ENCODE data around the gene GALNT13. TPM values are rescaled to one million over a fixed set of nuclear protein-coding genes. Genes with fewer than 3 reads are reported as not detected.
"Not testable (repeated sequence)": the region's sequence is repeated elsewhere in the genome, so short reads cannot be mapped to it uniquely, and the experiment has no call there.

The GALNT13 gene
- total and polyA plus RNA-seq, 2 donors: 0.96 to 19.5 TPM

GRCh38 chr2:154455166-154455565 is 583.4 kb downstream of the GALNT13 start:
- Histone ChIP-seq H3K4me1 (ENCODE audit: insufficient read depth) (no peaks in the 10 kb centered on the region), H3K27ac (ENCODE audit: low read depth) (no peak overlapping the region), H3K4me3 (ENCODE audit: low read depth, low read length) (no peak overlapping the region), H3K36me3 (ENCODE audit: insufficient read depth) (no peaks in the 10 kb centered on the region)
- no peak for DNase-seq (ENCODE audit: extremely low spot score)
- 96% methylated on average over 4 of the region's 4 CpGs for WGBS

DNA sequence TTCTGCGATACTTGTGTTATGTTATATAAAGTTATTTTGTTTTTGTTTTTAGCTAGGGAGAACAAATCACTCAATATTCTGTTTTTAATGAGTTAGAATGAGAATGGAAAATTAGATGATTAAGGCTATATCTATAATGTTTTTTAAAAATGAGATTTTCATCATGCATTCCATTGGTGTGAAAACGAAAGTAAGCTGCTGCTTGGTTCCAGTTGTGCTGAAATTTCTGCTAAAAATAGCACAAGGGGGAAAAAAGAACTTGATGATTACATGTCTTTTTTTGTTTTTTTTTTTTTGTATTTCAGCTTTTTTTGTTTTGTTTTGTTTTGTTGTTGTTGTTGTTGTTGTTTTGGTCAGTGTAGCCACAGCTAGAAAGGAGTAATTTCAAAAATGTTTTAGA is 584.1 kb downstream of the GALNT13 start:
- no peak for DNase-seq (ENCODE audit: extremely low spot score)
- Histone ChIP-seq H3K36me3 (ENCODE audit: insufficient read depth) (no peaks in the 10 kb centered on the region), H3K27ac (ENCODE audit: low read depth) (no peak overlapping the region), H3K4me3 (ENCODE audit: low read depth, low read length) (no peak overlapping the region), H3K4me1 (ENCODE audit: insufficient read depth) (no peaks in the 10 kb centered on the region)
- 45% methylated on average over 2 of the region's 2 CpGs for WGBS

- WGBS: 90% methylated on average over 2 of the region's 2 CpGs
- DNase-seq (ENCODE audit: extremely low spot score): no peak
- Histone ChIP-seq H3K4me3 (ENCODE audit: low read depth, low read length) (no peak overlapping the region), H3K27ac (ENCODE audit: low read depth) (no peak overlapping the region), H3K36me3 (ENCODE audit: insufficient read depth) (no peaks in the 10 kb centered on the region), H3K4me1 (ENCODE audit: insufficient read depth) (no peaks in the 10 kb centered on the region)
Observed at GRCh38 chr2:154457286-154457685, 585.6 kb downstream of the GALNT13 start.

- H3K27ac ChIP-seq (ENCODE audit: low read depth): no peak overlapping the region
- H3K4me3 ChIP-seq (ENCODE audit: low read depth, low read length): no peak overlapping the region
Observed at GRCh38 chr2:154459286-154459685, 587.6 kb downstream of the GALNT13 start.

DNA sequence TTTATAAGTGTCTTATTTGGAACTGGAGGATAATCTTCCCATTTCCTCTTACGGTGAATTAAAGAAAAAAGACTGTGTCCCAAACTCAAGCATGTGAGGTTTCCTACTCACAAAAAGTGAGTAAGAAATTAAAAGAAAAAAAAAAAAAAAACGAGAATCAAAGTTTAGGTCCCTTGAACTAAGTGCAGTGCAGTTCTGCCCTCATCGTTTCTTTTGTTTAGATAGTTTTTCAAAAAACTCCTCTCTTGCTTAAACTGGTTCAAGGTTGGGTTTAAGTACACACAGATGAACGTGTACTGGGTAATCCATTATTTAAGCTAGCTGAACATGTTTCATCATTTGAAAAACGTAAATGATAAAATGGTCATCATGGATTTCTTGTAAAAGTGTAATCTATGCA is 590.9 kb downstream of the GALNT13 start:
- H3K27ac ChIP-seq (ENCODE audit: low read depth): no peak overlapping the region
- H3K36me3 ChIP-seq (ENCODE audit: insufficient read depth): no peaks in the 10 kb centered on the region
- WGBS: 83% methylated on average over 5 of the region's 5 CpGs
- H3K4me3 ChIP-seq (ENCODE audit: low read depth, low read length): no peak overlapping the region
- no peaks in the 10 kb centered on the region for H3K4me1 ChIP-seq (ENCODE audit: insufficient read depth)
- DNase-seq (ENCODE audit: extremely low spot score): no peak

More at GRCh38 chr2:154459286-154459685, 587.6 kb downstream of the GALNT13 start:
- Histone ChIP-seq H3K36me3 (ENCODE audit: insufficient read depth) (no peaks in the 10 kb centered on the region), H3K4me1 (ENCODE audit: insufficient read depth) (no peaks in the 10 kb centered on the region)
- DNase-seq (ENCODE audit: extremely low spot score): no peak

GRCh38 chr2:154466226-154466625 is 594.5 kb downstream of the GALNT13 start:
- DNase-seq (ENCODE audit: extremely low spot score): no peak
- no peaks in the 10 kb centered on the region for H3K4me1 ChIP-seq (ENCODE audit: insufficient read depth)
- H3K4me3 ChIP-seq (ENCODE audit: low read depth, low read length): no peak overlapping the region
- 90% methylated on average over 4 of the region's 4 CpGs for WGBS
- H3K36me3 ChIP-seq (ENCODE audit: insufficient read depth): no peaks in the 10 kb centered on the region
- no peak overlapping the region for H3K27ac ChIP-seq (ENCODE audit: low read depth)

- 82% methylated on average over 2 of the region's 2 CpGs for WGBS
- Histone ChIP-seq H3K27ac (ENCODE audit: low read depth) (no peak overlapping the region), H3K4me3 (ENCODE audit: low read depth, low read length) (no peak overlapping the region), H3K4me1 (ENCODE audit: insufficient read depth) (no peaks in the 10 kb centered on the region), H3K36me3 (ENCODE audit: insufficient read depth) (no peaks in the 10 kb centered on the region)
- DNase-seq (ENCODE audit: extremely low spot score): no peak
Observed at GRCh38 chr2:154470376-154470775, 598.7 kb downstream of the GALNT13 start.

DNA sequence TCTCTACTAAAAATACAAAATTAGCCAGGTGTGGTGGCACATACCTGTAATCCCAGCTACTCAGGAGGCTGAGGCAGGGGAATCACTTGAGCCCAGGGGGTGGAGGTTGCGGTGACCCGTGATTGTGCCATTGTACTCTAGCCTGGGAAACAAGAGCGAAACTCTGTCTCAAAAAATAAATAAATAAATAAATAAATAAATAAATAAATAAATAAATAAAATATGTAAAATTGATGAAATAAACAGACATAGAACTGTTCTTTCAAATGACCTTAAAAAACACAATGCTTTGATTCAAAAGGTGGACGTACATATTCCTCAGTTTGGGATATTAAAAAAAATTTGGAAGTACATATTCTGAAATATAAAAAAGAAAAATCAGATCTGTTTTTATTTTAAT is 599.8 kb downstream of the GALNT13 start:
- H3K4me1 ChIP-seq (ENCODE audit: insufficient read depth); H3K36me3 ChIP-seq (ENCODE audit: insufficient read depth); H3K27ac ChIP-seq (ENCODE audit: low read depth); H3K4me3 ChIP-seq (ENCODE audit: low read depth, low read length); DNase-seq (ENCODE audit: extremely low spot score): not testable (repeated sequence)
- WGBS: 95% methylated on average over 4 of the region's 4 CpGs

GRCh38 chr2:154477319-154477718 is 605.6 kb downstream of the GALNT13 start:
- Histone ChIP-seq H3K4me3 (ENCODE audit: low read depth, low read length) (no peak overlapping the region), H3K27ac (ENCODE audit: low read depth) (no peak overlapping the region), H3K4me1 (ENCODE audit: insufficient read depth) (no peaks in the 10 kb centered on the region), H3K36me3 (ENCODE audit: insufficient read depth) (no peaks in the 10 kb centered on the region)
- no peak for DNase-seq (ENCODE audit: extremely low spot score)
- WGBS: 88% methylated on average over 5 of the region's 5 CpGs

DNA sequence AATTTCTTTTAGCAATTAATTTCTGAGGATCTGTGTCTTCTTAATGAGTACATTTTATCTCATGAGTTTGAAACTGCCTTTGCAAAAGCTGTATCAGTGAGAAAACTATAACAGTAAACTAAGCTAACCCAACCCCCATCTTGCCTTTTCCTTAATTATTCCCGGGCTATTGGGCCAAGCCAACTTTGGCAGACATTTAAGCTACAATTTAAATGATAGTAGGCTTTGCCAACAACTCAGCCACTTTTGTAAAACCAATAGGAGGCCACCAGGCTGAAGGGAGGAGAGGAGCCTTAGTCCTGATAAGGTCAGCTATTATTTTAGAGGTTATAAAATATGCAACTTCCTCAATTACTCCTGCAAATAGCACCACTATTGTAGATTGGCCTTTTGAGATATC is 608.8 kb downstream of the GALNT13 start:
- Histone ChIP-seq H3K4me1 (ENCODE audit: insufficient read depth) (no peaks in the 10 kb centered on the region), H3K27ac (ENCODE audit: low read depth) (no peak overlapping the region), H3K36me3 (ENCODE audit: insufficient read depth) (no peaks in the 10 kb centered on the region), H3K4me3 (ENCODE audit: low read depth, low read length) (no peak overlapping the region)
- DNase-seq (ENCODE audit: extremely low spot score): no peak
- 55% methylated on average over 1 of the region's 1 CpG for WGBS

DNA sequence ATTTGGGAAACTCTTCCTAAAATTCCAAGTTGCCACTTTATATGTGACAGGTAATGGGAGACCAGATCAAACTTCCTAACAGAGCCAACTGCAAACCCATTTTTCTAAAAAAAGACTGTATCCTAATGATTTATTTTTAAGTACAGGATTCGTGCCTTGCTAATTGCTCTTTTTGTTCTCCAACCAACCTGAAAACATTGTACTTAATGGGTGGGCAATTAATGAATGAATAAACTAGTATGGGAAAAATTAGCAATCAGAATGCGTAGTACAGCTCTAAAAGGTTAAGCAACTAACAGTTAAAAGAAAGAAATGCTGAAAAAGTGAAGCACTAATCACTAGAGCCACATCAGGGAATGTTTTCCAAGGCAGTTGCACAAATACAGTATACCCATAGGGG is 609.6 kb downstream of the GALNT13 start:
- DNase-seq (ENCODE audit: extremely low spot score): no peak
- H3K27ac ChIP-seq (ENCODE audit: low read depth): no peak overlapping the region
- no peaks in the 10 kb centered on the region for H3K36me3 ChIP-seq (ENCODE audit: insufficient read depth)
- H3K4me3 ChIP-seq (ENCODE audit: low read depth, low read length): no peak overlapping the region
- WGBS: 80% methylated on average over 2 of the region's 2 CpGs
- no peaks in the 10 kb centered on the region for H3K4me1 ChIP-seq (ENCODE audit: insufficient read depth)

DNA sequence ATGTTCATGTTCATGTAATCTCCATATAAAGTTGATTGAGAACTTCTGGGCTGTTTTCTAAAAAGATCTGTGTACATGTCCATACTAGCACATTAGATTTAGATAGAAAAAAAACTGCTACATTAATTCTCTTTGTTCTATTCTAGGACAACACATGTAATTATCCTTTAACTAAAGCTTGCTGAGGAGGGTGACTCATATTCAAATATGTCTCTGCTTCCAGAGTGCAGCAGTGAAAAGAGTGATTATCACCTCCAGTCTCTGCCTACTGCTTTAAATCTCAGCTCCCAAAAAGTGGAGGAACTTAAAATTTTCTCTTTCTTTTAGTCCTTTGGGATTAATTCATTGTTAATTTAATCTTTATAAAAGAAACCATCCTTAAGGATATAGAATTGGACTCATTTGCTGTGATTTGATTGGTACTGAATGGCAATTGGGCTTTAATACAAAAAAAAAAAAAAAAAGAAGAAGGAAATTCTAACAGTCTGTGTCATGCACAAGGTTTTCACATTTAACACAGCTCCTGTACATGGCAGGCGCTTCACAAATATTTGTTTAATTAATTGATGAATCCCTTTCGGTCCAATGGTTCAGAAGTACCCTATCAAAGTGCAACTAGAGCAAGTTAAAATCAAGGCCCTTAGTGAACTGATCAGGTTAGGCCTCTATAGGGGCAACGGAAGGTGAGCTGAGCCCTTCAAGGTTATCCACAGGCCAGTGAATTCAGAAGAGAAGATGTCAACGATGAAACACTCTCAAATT is 612.8 kb downstream of the GALNT13 start:
- Histone ChIP-seq H3K4me1 (ENCODE audit: insufficient read depth) (no peaks in the 10 kb centered on the region), H3K27ac (ENCODE audit: low read depth) (no peak overlapping the region), H3K4me3 (ENCODE audit: low read depth, low read length) (no peak overlapping the region), H3K36me3 (ENCODE audit: insufficient read depth) (no peaks in the 10 kb centered on the region)
- DNase-seq (ENCODE audit: extremely low spot score): no peak
- 88% methylated on average over 4 of the region's 4 CpGs for WGBS

DNA sequence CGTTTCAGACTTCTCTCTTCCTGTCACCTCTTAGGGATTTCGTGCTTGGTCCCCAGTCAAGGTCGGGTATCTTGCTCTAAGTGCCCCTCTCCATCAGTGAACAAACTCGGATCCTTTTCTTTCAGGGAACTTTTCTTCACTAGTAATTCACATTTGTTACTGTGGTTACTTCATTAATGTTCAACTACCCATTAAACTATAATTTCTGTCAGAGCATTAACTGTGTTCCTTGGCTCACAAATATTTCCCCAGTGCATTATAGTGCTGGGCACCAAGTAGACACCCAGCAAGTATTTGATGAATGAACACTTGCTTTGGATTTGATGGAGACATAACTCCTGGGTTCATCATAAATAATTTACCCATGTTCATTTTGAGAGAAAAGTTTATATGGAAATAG is 617.1 kb downstream of the GALNT13 start:
- no peak for DNase-seq (ENCODE audit: extremely low spot score)
- Histone ChIP-seq H3K27ac (ENCODE audit: low read depth) (no peak overlapping the region), H3K4me1 (ENCODE audit: insufficient read depth) (no peaks in the 10 kb centered on the region), H3K36me3 (ENCODE audit: insufficient read depth) (no peaks in the 10 kb centered on the region), H3K4me3 (ENCODE audit: low read depth, low read length) (no peak overlapping the region)
- 77% methylated on average over 4 of the region's 4 CpGs for WGBS

DNA sequence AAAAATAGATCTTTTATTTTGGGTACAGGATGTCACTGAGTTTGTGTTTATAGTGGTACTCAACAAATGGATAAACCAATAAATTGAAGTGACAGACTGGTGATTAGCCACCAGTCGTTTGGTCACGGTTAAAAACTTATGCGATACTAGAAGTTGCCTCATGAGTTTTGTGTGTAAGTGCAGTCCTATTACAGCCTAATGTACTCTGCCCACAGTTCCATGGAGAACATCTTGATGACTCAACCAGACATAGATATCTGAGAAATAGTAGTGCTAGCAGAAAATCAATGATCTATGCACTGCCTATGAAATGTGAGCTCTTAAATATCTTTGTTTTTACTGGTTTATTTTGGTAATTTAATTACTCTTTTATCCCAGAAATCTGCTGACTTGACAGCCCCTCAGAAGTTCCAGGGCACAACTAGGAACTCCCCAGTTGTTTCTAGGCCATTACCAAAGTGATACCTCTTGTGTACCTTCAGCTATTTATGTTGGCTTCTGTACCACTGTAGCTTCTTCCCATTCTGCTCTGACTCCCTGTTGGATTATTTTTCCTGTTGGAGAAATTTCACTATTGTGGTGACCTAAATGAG is 617.6 kb downstream of the GALNT13 start:
- Histone ChIP-seq H3K4me1 (ENCODE audit: insufficient read depth) (no peaks in the 10 kb centered on the region), H3K36me3 (ENCODE audit: insufficient read depth) (no peaks in the 10 kb centered on the region), H3K27ac (ENCODE audit: low read depth) (no peak overlapping the region), H3K4me3 (ENCODE audit: low read depth, low read length) (no peak overlapping the region)
- DNase-seq (ENCODE audit: extremely low spot score): no peak
- WGBS: 85% methylated on average over 3 of the region's 3 CpGs
